AG09319 (cell line): ENCODE measurements around the gene PLA2R1.

Experiments
- DNase-seq: peaks from one replicate; pipeline ENCODE4 v3.0.0-alpha.2; 2010; ENCODE audit warnings: low read depth; ENCODE audit errors: extremely low read depth
- TF ChIP-seq, protein P1 (sequence below): IDR thresholded peaks from 2 replicates; pipeline ENCODE4 v1.5.1; 2011; ENCODE audit warnings: low read depth, mild to moderate bottlenecking, inconsistent platforms, low read length, moderate library complexity

Gene PLA2R1

DNA sequence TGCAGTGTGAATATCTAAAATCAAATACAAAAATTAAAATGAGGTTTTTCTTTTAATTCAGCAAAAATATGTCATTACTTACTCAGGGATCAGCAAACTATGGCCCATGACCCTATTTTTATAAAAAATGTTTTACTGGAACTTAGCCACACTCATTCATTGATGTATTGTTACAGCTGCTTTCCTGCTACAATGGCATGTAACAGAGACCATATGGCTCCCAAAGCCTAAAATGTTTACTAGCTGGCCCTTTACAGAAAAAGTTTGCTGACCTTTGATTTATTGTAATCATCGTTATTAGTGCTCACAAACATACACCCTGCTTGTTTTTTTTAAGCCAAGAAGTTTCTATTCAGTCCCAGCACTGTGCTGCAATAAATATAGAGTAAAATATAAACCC lies 120.3 kb downstream of the PLA2R1 start:
- TF ChIP-seq, protein P1, sequence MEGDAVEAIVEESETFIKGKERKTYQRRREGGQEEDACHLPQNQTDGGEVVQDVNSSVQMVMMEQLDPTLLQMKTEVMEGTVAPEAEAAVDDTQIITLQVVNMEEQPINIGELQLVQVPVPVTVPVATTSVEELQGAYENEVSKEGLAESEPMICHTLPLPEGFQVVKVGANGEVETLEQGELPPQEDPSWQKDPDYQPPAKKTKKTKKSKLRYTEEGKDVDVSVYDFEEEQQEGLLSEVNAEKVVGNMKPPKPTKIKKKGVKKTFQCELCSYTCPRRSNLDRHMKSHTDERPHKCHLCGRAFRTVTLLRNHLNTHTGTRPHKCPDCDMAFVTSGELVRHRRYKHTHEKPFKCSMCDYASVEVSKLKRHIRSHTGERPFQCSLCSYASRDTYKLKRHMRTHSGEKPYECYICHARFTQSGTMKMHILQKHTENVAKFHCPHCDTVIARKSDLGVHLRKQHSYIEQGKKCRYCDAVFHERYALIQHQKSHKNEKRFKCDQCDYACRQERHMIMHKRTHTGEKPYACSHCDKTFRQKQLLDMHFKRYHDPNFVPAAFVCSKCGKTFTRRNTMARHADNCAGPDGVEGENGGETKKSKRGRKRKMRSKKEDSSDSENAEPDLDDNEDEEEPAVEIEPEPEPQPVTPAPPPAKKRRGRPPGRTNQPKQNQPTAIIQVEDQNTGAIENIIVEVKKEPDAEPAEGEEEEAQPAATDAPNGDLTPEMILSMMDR = no peak
- DNase-seq = no peak

GRCh38 chr2:159941729-159942128 lies 120.7 kb downstream of the PLA2R1 start:
- DNase-seq = no peak
- TF ChIP-seq, protein P1 = no peak

GRCh38 chr2:159939946-159940345 lies 122.5 kb downstream of the PLA2R1 start:
- DNase-seq = no peak
- TF ChIP-seq, protein P1 = peak; percentile 38

- no peak for DNase-seq
- TF ChIP-seq, protein P1 = no peak
Measured at GRCh38 chr2:159938395-159938794, 124.0 kb downstream of the PLA2R1 start.

- no peak for DNase-seq
- TF ChIP-seq, protein P1 = no peak
Measured at GRCh38 chr2:159936471-159936870, 125.9 kb downstream of the PLA2R1 start.

DNA sequence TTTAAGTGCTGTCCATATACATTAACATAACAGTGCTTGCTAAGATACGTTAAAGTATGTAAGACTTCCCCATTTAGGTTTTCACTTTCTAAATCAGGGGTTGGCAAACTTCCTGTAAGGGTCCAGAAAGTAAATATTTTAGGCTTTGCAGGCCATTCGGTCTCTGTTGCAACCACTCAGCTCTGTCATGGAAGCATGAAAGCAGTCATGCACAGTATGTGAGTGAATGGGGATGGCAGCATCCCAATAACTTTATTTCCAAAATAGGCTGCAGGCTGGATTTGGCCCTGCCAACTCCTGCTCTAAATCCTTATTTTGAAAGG lies 128.7 kb downstream of the PLA2R1 start:
- DNase-seq = peak; percentile 20
- TF ChIP-seq, protein P1 = no peak

- TF ChIP-seq, protein P1 = no peak
- no peak for DNase-seq
Measured at GRCh38 chr2:159933040-159933726, 129.2 kb downstream of the PLA2R1 start.
